Mesenchymal stem cell (in vitro differentiated cells and primary cell): Measurements from ENCODE around the gene FLT3.

Source experiments
- DNase-seq: peaks from one replicate; pipeline ENCODE4 v3.0.0-alpha.2; 2013
- H2AFZ ChIP-seq: one replicate; pipeline ENCODE4 v1.6.1; 2013; ENCODE audit warnings: low read depth, mild to moderate bottlenecking, control low read depth, inconsistent platforms, low read length, moderate library complexity
- H2AK5ac ChIP-seq: 2 replicates; pipeline ENCODE4 v1.6.1; 2013; ENCODE audit warnings: low read length, moderate library complexity, mild to moderate bottlenecking, inconsistent platforms; ENCODE audit not compliant: severe bottlenecking
- H2BK120ac ChIP-seq: one replicate; pipeline ENCODE4 v1.6.1; 2013; ENCODE audit warnings: low read depth, mild to moderate bottlenecking, inconsistent platforms, low read length, moderate library complexity
- H2BK12ac ChIP-seq, 2 experiments: one replicate each; pipeline ENCODE4 v1.6.1; 2013; ENCODE audit warnings: inconsistent platforms in 2 of 2, low read length in 2 of 2, mild to moderate bottlenecking in 2 of 2, moderate library complexity in 2 of 2, control low read depth in 1 of 2
- H2BK15ac ChIP-seq: one replicate; pipeline ENCODE4 v1.6.1; 2013; ENCODE audit warnings: mild to moderate bottlenecking, low read depth, inconsistent platforms; ENCODE audit not compliant: poor library complexity, severe bottlenecking
- H2BK5ac ChIP-seq: 2 replicates; pipeline ENCODE4 v1.6.1; 2013; ENCODE audit warnings: low read depth, mild to moderate bottlenecking, low read length, control low read depth, inconsistent platforms; ENCODE audit not compliant: poor library complexity, severe bottlenecking
- H3K14ac ChIP-seq, 2 experiments: one replicate each; pipeline ENCODE4 v1.6.1; 2013; ENCODE audit warnings: inconsistent platforms in 2 of 2, low read length in 2 of 2, control low read depth in 1 of 2, mild to moderate bottlenecking in 1 of 2, moderate library complexity in 1 of 2
- H3K18ac ChIP-seq, 2 experiments: one replicate each; pipeline ENCODE4 v1.6.1; 2013; ENCODE audit warnings: inconsistent platforms in 2 of 2, low read length in 2 of 2, control low read depth in 1 of 2, low read depth in 1 of 2, mild to moderate bottlenecking in 1 of 2
- H3K23ac ChIP-seq, 2 experiments: one replicate each; pipeline ENCODE4 v1.6.1; 2013; ENCODE audit warnings: inconsistent platforms in 2 of 2, low read length in 2 of 2, mild to moderate bottlenecking in 2 of 2, moderate library complexity in 2 of 2, control low read depth in 1 of 2
- H3K27ac ChIP-seq: 2 replicates; pipeline ENCODE4 v1.5.1; 2013; ENCODE audit warnings: mild to moderate bottlenecking, moderate library complexity, low read length, control low read depth, inconsistent platforms; ENCODE audit not compliant: poor library complexity, severe bottlenecking
- H3K27me3 ChIP-seq, 2 experiments: 2 replicates each; pipeline versions ENCODE4 v1.6.1 to v1.7.0; 2013; ENCODE audit warnings: low read length in 2 of 2, mild to moderate bottlenecking in 2 of 2, moderate library complexity in 2 of 2, control low read depth in 1 of 2, inconsistent platforms in 1 of 2; ENCODE audit not compliant: control insufficient read depth in 1 of 2, insufficient read depth in 1 of 2
- H3K36me3 ChIP-seq, 2 experiments: 2 replicates each; pipeline versions ENCODE4 v1.6.1 to v1.7.0; 2013; ENCODE audit warnings: low read length in 2 of 2, control low read depth in 1 of 2, inconsistent platforms in 1 of 2, low read depth in 1 of 2, mild to moderate bottlenecking in 1 of 2; ENCODE audit not compliant: insufficient read depth in 2 of 2, control insufficient read depth in 1 of 2
- H3K4ac ChIP-seq, 2 experiments: one replicate each; pipeline ENCODE4 v1.6.1; 2013; ENCODE audit warnings: inconsistent platforms in 2 of 2, low read length in 2 of 2, mild to moderate bottlenecking in 2 of 2, moderate library complexity in 2 of 2, control low read depth in 1 of 2, low read depth in 1 of 2
- H3K4me1 ChIP-seq: 2 replicates; pipeline ENCODE4 v1.6.1; 2013; ENCODE audit warnings: low read depth, low read length, control low read depth; ENCODE audit not compliant: control insufficient read depth, insufficient read depth
- H3K4me2 ChIP-seq: 2 replicates; pipeline ENCODE4 v1.6.1; 2013; ENCODE audit warnings: low read length, mild to moderate bottlenecking, inconsistent platforms; ENCODE audit not compliant: poor library complexity, severe bottlenecking
- H3K4me3 ChIP-seq, 2 experiments: 2 replicates each; pipeline versions ENCODE4 v1.5.1 to v1.7.0; 2013; ENCODE audit warnings: low read length in 2 of 2, mild to moderate bottlenecking in 2 of 2, control low read depth in 1 of 2, low read depth in 1 of 2; ENCODE audit not compliant: insufficient read depth in 1 of 2
- H3K79me1 ChIP-seq: replicated peaks from 2 replicates; pipeline ENCODE4 v1.6.1; 2013; ENCODE audit warnings: mild to moderate bottlenecking, control low read depth, low read length, inconsistent platforms; ENCODE audit not compliant: poor library complexity, severe bottlenecking
- H3K9ac ChIP-seq: 2 replicates; pipeline ENCODE4 v1.7.0; 2013; ENCODE audit warnings: mild to moderate bottlenecking, low read length, moderate library complexity
- H3K9me3 ChIP-seq: 2 replicates; pipeline ENCODE4 v1.7.0; 2013; ENCODE audit warnings: mild to moderate bottlenecking, low read length; ENCODE audit not compliant: control insufficient read depth
- H4K8ac ChIP-seq: one replicate; pipeline ENCODE4 v1.6.1; 2013; ENCODE audit warnings: inconsistent platforms, mild to moderate bottlenecking, low read length, moderate library complexity
- H4K91ac ChIP-seq: one replicate; pipeline ENCODE4 v1.6.1; 2013; ENCODE audit warnings: mild to moderate bottlenecking, low read length, inconsistent platforms
- WGBS: methylation state at CpG from one replicate; pipeline ENCODE4 v1.1.7; 2013; ENCODE audit warnings: mixed read lengths; 5-methylcytosine and 5-hydroxymethylcytosine counted together

Gene FLT3

GRCh38 chr13:28117689-28118377, 17.5 kb upstream of the FLT3 start:
- no peaks in the 10 kb centered on the region for H3K36me3 ChIP-seq
- no peaks in the 10 kb centered on the region for H3K79me1 ChIP-seq
- H3K9ac ChIP-seq = no peak overlapping the region
- no peak overlapping the region for H2AK5ac ChIP-seq
- no peak overlapping the region for H2BK12ac ChIP-seq
- no peaks in the 10 kb centered on the region for H3K4me1 ChIP-seq
- H4K8ac ChIP-seq = no peak overlapping the region
- no peaks in the 10 kb centered on the region for H3K9me3 ChIP-seq
- WGBS = 78% methylated on average over 8 of the region's 9 CpGs
- no peak overlapping the region for H3K27ac ChIP-seq
- no peak overlapping the region for H3K4ac ChIP-seq
- no peak overlapping the region for H2AFZ ChIP-seq
- H2BK5ac ChIP-seq = no peak overlapping the region
- H3K27me3 ChIP-seq = peaks cover 5 to 19% of the 10 kb centered on the region in 2 experiments
- no peak for DNase-seq
- H3K18ac ChIP-seq = no peak overlapping the region
- no peak overlapping the region for H2BK120ac ChIP-seq
- no peak overlapping the region for H4K91ac ChIP-seq
- no peak overlapping the region for H3K4me3 ChIP-seq
- no peak overlapping the region for H2BK15ac ChIP-seq
- no peak overlapping the region for H3K4me2 ChIP-seq
- no peak overlapping the region for H3K14ac ChIP-seq
- H3K23ac ChIP-seq = no peak overlapping the region

- no peak overlapping the region for H2AFZ ChIP-seq
- no peak overlapping the region for H4K91ac ChIP-seq
- no peak overlapping the region for H2BK5ac ChIP-seq
- no peak for DNase-seq
- H3K23ac ChIP-seq = no peak overlapping the region
- H3K9me3 ChIP-seq = no peaks in the 10 kb centered on the region
- WGBS = 43% methylated on average over 1 of the region's 1 CpG
- H3K4me1 ChIP-seq = no peaks in the 10 kb centered on the region
- H3K36me3 ChIP-seq = no peaks in the 10 kb centered on the region
- H3K9ac ChIP-seq = no peak overlapping the region
- no peak overlapping the region for H2BK12ac ChIP-seq
- no peak overlapping the region for H4K8ac ChIP-seq
- H3K18ac ChIP-seq = no peak overlapping the region
- H2AK5ac ChIP-seq = no peak overlapping the region
- H3K4me2 ChIP-seq = no peak overlapping the region
- no peak overlapping the region for H3K4ac ChIP-seq
- H3K79me1 ChIP-seq = no peaks in the 10 kb centered on the region
- H3K27me3 ChIP-seq = peaks cover 5 to 19% of the 10 kb centered on the region in 2 experiments
- no peak overlapping the region for H3K27ac ChIP-seq
- H2BK120ac ChIP-seq = no peak overlapping the region
- no peak overlapping the region for H3K4me3 ChIP-seq
- H2BK15ac ChIP-seq = no peak overlapping the region
- no peak overlapping the region for H3K14ac ChIP-seq
Measured at GRCh38 chr13:28116736-28117135, 16.4 kb upstream of the FLT3 start.

- peaks cover 3% of the 10 kb centered on the region for H3K4me1 ChIP-seq
- H2BK5ac ChIP-seq = no peak overlapping the region
- H3K9ac ChIP-seq = no peak overlapping the region
- no peak overlapping the region for H3K23ac ChIP-seq
- no peak for DNase-seq
- no peaks in the 10 kb centered on the region for H3K79me1 ChIP-seq
- H3K14ac ChIP-seq = no peak overlapping the region
- H2BK12ac ChIP-seq = no peak overlapping the region
- no peak overlapping the region for H2AFZ ChIP-seq
- no peaks in the 10 kb centered on the region for H3K9me3 ChIP-seq
- no peaks in the 10 kb centered on the region for H3K36me3 ChIP-seq
- H3K4ac ChIP-seq = no peak overlapping the region
- H3K27me3 ChIP-seq = peaks cover 5 to 8% of the 10 kb centered on the region in 2 experiments
- H4K91ac ChIP-seq = no peak overlapping the region
- H2AK5ac ChIP-seq = no peak overlapping the region
- H4K8ac ChIP-seq = no peak overlapping the region
- no peak overlapping the region for H2BK15ac ChIP-seq
- no peak overlapping the region for H3K4me2 ChIP-seq
- no peak overlapping the region for H3K18ac ChIP-seq
- H2BK120ac ChIP-seq = no peak overlapping the region
- H3K4me3 ChIP-seq = no peak overlapping the region
- H3K27ac ChIP-seq = no peak overlapping the region
- WGBS = 89% methylated on average over 1 of the region's 3 CpGs
Measured at GRCh38 chr13:28110414-28110813, 10.0 kb upstream of the FLT3 start.

- no peak overlapping the region for H2BK5ac ChIP-seq
- no peak overlapping the region for H3K27ac ChIP-seq
- no peaks in the 10 kb centered on the region for H3K36me3 ChIP-seq
- H3K27me3 ChIP-seq = peaks cover 20 to 25% of the 10 kb centered on the region in 2 experiments
- no CpG with 5 or more reads among the region's 1 CpG for WGBS
- H3K9ac ChIP-seq = no peak overlapping the region
- H3K4ac ChIP-seq = no peak overlapping the region
- no peak overlapping the region for H3K4me2 ChIP-seq
- H3K4me3 ChIP-seq = no peak overlapping the region
- no peak overlapping the region for H2BK15ac ChIP-seq
- DNase-seq = no peak
- no peak overlapping the region for H3K14ac ChIP-seq
- no peak overlapping the region for H4K91ac ChIP-seq
- H3K23ac ChIP-seq = no peak overlapping the region
- peaks cover 3% of the 10 kb centered on the region for H3K4me1 ChIP-seq
- H2AFZ ChIP-seq = no peak overlapping the region
- H3K18ac ChIP-seq = no peak overlapping the region
- H3K9me3 ChIP-seq = no peaks in the 10 kb centered on the region
- no peak overlapping the region for H2BK120ac ChIP-seq
- H2BK12ac ChIP-seq = no peak overlapping the region
- no peaks in the 10 kb centered on the region for H3K79me1 ChIP-seq
- H2AK5ac ChIP-seq = no peak overlapping the region
- no peak overlapping the region for H4K8ac ChIP-seq
Measured at GRCh38 chr13:28106976-28107375, 6.6 kb upstream of the FLT3 start.
